NCI-H510A treated with DMSO at 0.1 percent for 48 hours (cell line): ENCODE measurements around the gene PREP.
A peak's percentile ranks its signal among the peaks of the same experiment; 100 is the strongest.
"Not testable (repeated sequence)": the region's sequence is repeated elsewhere in the genome, so short reads cannot be mapped to it uniquely, and the experiment has no call there.

Experiments used
- DNase-seq: peaks from one replicate; lab custom pipeline; 2025; lab: John Stamatoyannopoulos, UW

Gene PREP

DNA sequence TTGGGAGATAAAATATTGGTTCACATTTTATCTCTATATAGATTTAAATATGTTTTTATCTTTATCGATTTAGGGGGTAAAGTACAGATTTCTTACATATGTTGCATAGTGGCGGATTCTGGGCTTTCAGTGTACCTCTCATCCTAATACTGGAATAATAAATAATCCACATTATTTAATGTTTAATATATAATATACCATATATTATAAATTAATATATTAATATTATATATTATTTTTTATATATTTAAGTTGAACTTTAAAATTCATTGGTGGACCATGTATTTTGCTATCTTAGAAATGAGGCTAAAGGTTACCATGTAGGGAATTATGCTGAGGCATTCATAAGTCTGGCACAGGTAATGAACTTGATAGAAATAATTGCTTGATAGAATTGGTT lies 133.5 kb downstream of the PREP start:
- no peak for DNase-seq

DNA sequence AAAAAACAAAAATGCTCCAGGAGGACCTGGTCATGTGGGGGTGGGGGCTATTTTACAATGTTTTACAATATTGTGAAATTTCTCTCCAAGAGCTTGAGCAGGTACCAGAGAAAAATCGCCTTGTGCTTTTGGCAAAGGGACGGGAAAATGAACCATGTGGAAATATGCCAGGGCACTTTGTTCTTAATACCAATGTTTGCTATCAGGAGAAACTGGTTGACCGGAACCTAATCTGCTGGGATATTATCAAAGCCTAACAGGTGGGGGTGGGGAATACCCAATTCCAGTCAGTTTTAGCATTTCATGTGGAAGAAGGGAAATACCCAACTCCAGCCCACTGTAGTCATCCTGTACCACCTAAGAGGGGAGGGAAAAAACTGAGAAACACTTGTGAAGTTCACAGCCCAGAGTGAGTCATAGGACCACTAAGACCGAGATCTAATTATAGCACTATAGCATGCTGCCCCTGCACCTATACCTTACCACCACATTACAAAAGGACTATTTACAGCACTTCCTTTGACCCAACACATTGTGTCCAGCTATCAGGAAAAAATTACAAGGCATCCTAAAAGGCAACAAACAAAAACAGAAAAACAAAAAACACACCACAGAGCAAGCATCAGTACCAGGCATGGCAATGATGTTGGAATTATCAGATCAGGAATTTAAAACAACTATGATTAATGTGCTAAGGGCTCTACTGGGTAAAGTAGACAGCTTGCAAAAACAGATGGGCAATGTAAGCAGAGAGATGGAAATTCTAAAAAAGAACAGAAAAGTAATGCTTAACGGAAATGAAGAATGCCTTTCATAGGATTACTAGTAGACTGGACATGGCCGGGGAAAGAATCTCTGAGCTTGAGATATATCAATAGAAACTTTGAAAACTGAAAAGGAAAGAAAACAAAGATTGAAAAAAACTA lies 138.9 kb downstream of the PREP start:
- no peak for DNase-seq

DNA sequence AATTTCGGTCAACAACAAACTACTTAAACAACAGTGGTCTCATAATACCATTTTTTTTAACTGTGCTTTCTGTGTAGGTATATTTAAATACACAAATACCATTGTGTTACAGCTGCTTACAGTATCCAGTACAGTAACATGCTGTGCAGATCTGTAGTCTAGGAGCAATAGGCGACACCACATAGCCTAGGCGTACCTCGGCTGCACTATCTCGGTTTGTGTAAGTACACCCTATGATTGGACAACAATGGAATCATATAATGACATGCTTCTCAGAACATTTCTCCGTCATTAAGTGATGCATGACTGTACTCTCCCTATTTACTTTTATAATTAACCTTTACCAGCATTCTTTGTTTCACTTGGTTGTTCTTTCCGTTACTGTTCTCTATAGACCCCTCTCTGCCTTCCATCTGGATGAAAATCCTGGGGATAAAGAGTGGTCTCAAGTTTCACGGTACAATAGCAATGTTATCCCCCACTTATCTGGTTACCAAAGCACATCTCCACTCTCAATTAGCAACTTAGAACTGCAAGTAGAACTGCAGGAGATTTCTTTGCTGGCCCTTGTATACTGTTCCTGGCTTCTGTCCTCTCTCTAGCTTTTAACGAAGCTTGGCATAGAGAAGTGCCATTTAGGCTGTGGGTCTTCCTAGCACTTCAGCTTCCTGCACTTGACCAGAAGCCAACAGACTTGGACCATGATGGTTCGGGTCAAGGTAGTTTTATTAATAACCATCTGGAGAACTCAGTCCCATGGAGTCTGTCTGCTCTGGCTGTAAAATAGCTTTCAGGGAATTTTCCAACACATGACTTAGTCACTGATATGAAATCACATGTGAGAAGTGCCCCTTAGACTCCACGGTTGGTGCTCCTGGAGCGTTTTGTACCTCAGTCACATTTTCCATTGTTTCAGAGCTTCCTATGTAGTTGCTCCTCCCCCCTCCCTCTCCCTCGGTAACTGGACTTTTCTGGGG lies 142.7 kb downstream of the PREP start:
- DNase-seq, result peak; percentile 15

DNA sequence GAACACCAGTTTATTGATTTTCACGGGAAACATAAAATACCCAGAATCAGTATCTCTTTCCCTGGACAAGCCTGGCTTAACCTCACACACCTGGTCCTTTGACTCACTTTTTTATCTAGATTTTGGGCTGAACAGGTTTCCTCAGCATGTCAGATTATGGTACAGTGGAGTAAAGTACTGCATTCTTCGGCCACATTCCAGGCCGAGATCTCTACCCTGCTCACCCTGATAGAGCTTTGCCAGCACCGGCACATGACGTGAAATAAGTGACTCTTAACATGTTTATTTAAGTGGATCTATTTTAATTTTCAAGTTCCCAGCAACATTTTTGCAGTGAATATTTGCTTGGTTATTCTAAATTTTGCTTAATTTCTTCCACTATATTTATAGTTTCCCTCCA lies 144.1 kb downstream of the PREP start:
- DNase-seq, result no peak

DNA sequence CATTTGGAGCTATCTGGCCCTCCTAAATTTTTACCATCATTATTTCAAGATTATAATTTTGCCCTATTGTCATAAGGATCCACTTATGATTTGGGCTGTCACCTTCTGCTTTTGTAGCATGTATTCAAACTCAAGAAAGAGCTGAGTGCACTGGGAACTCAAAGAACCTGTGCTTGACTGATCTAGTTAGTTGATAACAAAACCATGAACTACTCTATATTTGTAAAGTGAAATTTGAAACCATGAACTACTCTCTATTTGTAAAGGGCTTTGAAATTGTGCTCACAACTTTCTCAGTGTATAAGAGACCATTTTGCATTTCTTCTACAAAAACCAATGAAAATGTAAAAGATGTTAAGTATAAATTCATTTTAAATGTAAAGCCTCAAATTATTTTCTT lies 145.5 kb downstream of the PREP start:
- peak; percentile 22 for DNase-seq

DNA sequence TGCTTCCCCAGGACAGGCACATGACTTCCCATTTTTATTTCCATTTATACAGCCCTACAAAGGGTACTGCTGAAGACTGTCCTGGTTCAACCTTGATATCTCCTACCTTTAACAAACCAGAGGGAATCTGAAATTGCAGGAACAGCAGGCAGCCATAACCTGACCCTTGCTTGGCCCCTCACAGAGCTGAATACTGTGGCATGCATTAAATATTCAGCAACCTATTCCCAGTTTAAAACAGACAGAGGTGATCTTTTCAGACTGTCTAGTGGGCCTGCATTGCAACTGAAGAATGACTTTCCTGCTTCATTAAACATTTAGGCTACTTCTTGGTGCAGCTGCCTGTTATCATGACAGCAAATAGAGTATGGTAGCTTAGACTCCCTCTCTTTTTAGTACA lies 146.3 kb downstream of the PREP start:
- no peak for DNase-seq

DNA sequence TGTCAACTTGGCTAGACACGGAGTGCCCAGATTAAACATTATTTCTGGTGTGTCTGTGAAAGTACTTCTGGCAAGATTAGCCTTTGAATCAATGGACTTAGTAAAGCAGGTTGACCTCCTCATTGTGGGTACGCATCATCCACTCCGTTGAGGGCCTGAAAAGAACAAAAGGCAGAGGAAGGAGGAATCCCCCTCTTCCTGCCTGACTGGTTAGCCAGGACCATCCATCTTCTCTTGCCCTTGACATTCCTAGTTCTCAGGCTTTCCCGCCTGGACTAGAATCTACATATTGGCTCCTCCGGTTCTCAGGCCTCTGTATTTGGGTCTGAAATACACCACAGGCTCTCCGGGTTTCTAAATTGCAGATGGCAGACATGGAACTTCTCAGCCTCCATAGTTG lies 149.1 kb downstream of the PREP start:
- no peak for DNase-seq

DNA sequence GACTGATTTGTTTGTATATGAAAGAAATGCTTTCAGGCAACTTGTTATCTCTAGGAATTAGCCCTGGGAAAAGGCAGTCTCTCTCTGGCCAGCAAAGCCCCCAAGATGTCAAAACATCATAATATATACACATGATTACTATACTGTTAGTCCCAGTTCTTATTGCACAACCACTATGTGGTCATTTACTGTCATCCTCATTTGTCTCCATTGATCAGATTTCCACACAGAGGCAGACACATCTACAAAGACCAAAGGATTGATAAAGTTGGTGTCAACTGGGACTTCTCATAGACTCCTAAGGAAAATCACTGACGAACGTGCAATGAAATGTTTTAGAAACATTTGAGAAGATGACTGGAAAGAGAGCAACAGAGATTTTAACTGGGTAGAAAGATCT lies 151.2 kb downstream of the PREP start:
- DNase-seq, result no peak

DNA sequence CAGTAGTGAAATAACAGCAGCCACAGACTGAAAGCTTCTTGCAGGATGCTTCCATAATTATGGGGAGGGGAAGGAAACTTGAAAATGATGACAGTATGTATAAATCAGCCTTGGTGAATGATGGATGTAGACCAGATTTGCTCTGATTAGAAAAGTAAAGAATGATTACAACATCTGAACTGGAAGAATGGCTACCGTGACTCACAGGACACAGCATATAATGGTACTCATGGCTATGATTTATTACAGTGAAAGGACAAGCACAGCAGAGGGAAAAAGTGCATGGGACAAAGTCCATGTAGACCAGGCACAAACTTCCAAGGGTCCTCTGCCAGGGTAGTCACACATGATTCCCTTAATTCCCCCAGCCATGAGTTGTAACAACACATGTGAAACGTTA lies 152.3 kb downstream of the PREP start:
- DNase-seq, result no peak

DNA sequence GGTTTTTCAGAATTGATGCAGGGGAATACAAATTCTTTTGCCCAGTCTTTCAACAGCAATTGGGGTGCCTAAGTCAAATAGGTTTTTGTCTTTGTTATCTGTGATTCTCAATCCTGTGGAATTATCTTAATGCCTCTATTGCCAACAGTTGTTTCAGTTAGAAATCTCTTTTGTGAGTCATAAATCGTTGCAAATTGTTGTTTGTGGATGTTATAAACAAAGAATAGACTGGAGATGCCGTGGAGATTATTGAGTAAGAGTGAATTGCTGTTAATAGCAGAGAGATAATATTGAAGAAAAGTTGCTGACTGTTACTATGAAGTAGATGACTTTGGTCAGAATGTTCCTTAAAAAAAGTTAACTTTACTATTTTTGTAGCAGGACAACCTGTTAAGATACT lies 159.4 kb downstream of the PREP start:
- DNase-seq, result no peak

DNA sequence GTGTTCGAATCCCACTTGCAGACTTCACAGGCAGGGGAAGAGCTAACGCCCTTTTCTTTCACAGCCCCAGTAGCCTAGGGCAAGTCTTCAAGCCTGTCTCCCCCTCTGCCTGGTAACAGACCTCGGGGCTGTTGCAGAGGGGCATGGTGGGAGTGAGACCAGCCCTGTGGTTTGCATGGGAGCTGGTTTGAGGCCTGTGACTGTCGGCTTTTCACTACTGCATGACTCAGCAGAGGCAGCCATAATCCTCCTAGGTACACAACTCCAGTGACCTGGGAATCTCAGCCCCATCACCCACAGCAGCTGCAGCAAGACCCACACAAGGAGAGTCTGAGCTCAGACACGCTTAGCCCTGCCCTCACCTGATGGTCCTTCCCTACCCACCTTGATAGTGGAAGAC lies 167.7 kb downstream of the PREP start:
- DNase-seq, result no peak

DNA sequence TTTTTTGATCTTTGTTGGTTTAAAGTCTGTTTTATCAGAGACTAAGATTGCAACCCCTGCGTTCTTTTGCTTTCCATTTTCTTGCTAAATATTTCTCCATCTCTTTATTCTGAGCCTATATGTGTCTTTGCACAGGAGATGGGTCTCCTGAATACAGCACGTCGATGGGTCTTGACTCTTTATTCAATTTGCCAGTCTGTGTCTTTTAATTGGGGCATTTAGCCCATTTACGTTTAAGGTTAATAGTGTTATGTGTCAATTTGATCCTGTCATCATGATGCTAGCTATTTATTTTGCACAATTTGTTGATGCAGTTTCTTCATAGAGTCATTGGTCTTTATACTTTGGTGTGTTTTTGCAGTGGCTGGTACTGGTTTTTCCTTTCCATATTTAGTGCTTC lies 171.1 kb downstream of the PREP start:
- DNase-seq, result not testable (repeated sequence)
